ENCODE results near the gene RMND1. TPM values are rescaled to one million over a fixed set of nuclear protein-coding genes. Genes with fewer than 3 reads are reported as not detected.

The RMND1 gene
- total RNA-seq, 1 experiment from 2014 or later = 27.0 TPM

DNA sequence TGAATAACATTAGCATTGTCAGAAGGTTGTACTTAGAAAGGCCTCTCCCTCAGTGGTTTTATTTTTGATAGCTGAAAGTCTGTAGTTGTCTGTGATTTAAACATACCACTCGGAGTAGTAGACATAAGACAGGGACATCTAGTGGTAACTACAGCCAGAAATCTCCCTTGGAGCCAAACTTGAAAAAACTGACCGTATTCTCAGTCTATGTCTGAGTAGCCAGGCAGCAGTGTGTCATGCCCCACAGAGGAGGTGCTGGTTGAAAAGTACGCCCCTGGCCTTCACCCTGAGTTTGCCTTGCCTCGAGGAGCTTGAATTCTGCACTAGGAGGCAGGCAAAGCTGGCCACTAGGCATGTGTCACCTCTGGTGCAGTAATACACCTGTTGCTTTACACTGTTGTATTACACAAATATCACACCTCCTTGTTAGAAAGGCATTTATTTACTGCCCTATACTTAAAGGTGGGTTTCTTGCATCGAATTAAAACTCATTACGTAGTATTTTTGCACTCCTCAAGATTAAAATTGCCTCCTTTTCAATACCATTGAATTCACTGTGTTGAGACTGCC, 81.3 kb downstream of the RMND1 start:
- no peak overlapping the region for H3K14ac ChIP-seq (ENCODE audit: insufficient read depth, low read length)
- no peaks in the 10 kb centered on the region for H3K27me3 Mint-ChIP-seq (ENCODE audit: low read depth)
- no peak overlapping the region for H2BK5ac ChIP-seq (ENCODE audit: insufficient read length, low read length)
- no peak overlapping the region for H3T11ph ChIP-seq (ENCODE audit: low read length)
- H3K36me3 Mint-ChIP-seq (ENCODE audit: insufficient read depth in 1 of 3, low read depth in 3 of 3) = peaks cover 24 to 58% (median 47%) of the 10 kb centered on the region in 3 experiments; a peak in 6 of 7 replicates
- no peak overlapping the region for H3K4me2 ChIP-seq (ENCODE audit: insufficient read depth, insufficient read length, low read length)
- no peak overlapping the region for H4K5ac ChIP-seq (ENCODE audit: insufficient read length, low read depth, low read length)
- no peak overlapping the region for H3K27ac ChIP-seq (ENCODE audit: insufficient read length, low read depth, low read length)
- H4K8ac ChIP-seq (replicated peaks; ENCODE audit: insufficient read length, low read depth, low read length) = no peak overlapping the region
- peaks cover 15 to 16% of the 10 kb centered on the region in 2 experiments for H3K4me1 Mint-ChIP-seq
- no peaks in the 10 kb centered on the region for H3K23me2 ChIP-seq (ENCODE audit: insufficient read length, low read depth, low read length, poor library complexity, severe bottlenecking)
- H3K56ac ChIP-seq (ENCODE audit: insufficient read length, low read depth, low read length) = no peak overlapping the region
- no peaks in the 10 kb centered on the region for H4K20me1 ChIP-seq (ENCODE audit: control insufficient read depth, insufficient read depth, insufficient read length)
- H3K79me1 ChIP-seq (ENCODE audit: insufficient read depth, low read depth, low read length, poor library complexity, severe bottlenecking) = no peaks in the 10 kb centered on the region
- no peak overlapping the region for H2AK5ac ChIP-seq (ENCODE audit: insufficient read length, low read length)
- H4K91ac ChIP-seq (ENCODE audit: insufficient read length, low read depth, low read length) = no peak overlapping the region
- H2BK20ac ChIP-seq (ENCODE audit: low read depth, low read length, poor library complexity, severe bottlenecking) = no peak overlapping the region
- no peak overlapping the region for H2AFZ ChIP-seq (ENCODE audit: low read length)
- no peak overlapping the region for H2BK15ac ChIP-seq (ENCODE audit: low read depth, low read length)
- no peak overlapping the region for H3K27ac Mint-ChIP-seq
- no peak overlapping the region for H2BK12ac ChIP-seq (ENCODE audit: insufficient read length, low read depth, low read length)
- H3K9me3 Mint-ChIP-seq = no peaks in the 10 kb centered on the region
- no peak overlapping the region for H3K4me3 Mint-ChIP-seq
- TF ChIP-seq CTCF (conservative IDR thresholded peaks at IDR 0.05) = peak; percentile 28; the same call in 2 of the 3 replicates
- H2BK120ac ChIP-seq (ENCODE audit: low read depth, low read length, poor library complexity, severe bottlenecking) = no peak overlapping the region
- no peak overlapping the region for H3K9ac ChIP-seq (ENCODE audit: extremely low read depth, insufficient read length, low read length)
- H3K9me3 ChIP-seq (ENCODE audit: control insufficient read depth, low read depth, low read length) = no peaks in the 10 kb centered on the region
- H3K23ac ChIP-seq (ENCODE audit: insufficient read length, low read depth, low read length) = no peak overlapping the region
- peaks cover 5% of the 10 kb centered on the region; the same call in 1 of the 2 replicates for H3K4me1 ChIP-seq (ENCODE audit: insufficient read depth, low read length)
- no peaks in the 10 kb centered on the region; the same call in 1 of the 2 replicates for H3K79me2 ChIP-seq (ENCODE audit: insufficient read depth, low read length)
- no peak overlapping the region for H3K18ac ChIP-seq (ENCODE audit: insufficient read length, low read depth, low read length)
- no CpG with 5 or more reads among the region's 6 CpGs for WGBS (ENCODE audit: extremely low coverage, insufficient read length, low lambda C conversion rate)
- no peak for DNase-seq
- H3K27me3 ChIP-seq (ENCODE audit: insufficient read depth, low read length) = no peaks in the 10 kb centered on the region
- H3K4ac ChIP-seq (ENCODE audit: low read depth, low read length) = no peak overlapping the region

Measured in H9 (cell line).